Keratinocyte (primary cell): Measurements from ENCODE around the gene EPHB2. TPM values are rescaled to one million over a fixed set of nuclear protein-coding genes. Genes with fewer than 3 reads are reported as not detected.

Experiments
- DNase-seq: peaks from one replicate; pipeline ENCODE4 v3.0.0-alpha.2; 2011; ENCODE audit warnings: low read depth, missing footprints, low spot score
- FAIRE-seq: peaks from 2 replicates; lab custom pipeline; 2011; peaks lifted over from hg19 to GRCh38; lab: Jason Lieb, UNC
- H2AFZ ChIP-seq: 2 replicates; pipeline ENCODE4 v1.6.0; 2012; ENCODE audit warnings: low read length, control low read depth, inconsistent platforms; ENCODE audit not compliant: control insufficient read depth
- H3K27ac ChIP-seq: 2 replicates; pipeline ENCODE4 v1.5.1; 2011; ENCODE audit warnings: low read length; ENCODE audit not compliant: control insufficient read depth, insufficient read depth
- H3K27me3 ChIP-seq: 3 replicates; pipeline ENCODE4 v1.6.0; 2011; ENCODE audit warnings: low read length; ENCODE audit not compliant: control insufficient read depth, insufficient read depth; ENCODE audit errors: extremely low read depth
- H3K36me3 ChIP-seq, 2 experiments: 2 replicates in 1 of 2; 3 replicates in 1 of 2; pipeline ENCODE4 v1.5.1; 2011; ENCODE audit warnings: low read length in 2 of 2, mild to moderate bottlenecking in 1 of 2; ENCODE audit not compliant: control insufficient read depth in 2 of 2, insufficient read depth in 2 of 2; ENCODE audit errors: extremely low read depth in 1 of 2
- H3K4me1 ChIP-seq: 3 replicates; pipeline ENCODE4 v1.5.1; 2011; ENCODE audit warnings: low read length; ENCODE audit not compliant: control insufficient read depth, insufficient read depth; ENCODE audit errors: extremely low read depth
- H3K4me2 ChIP-seq: 3 replicates; pipeline ENCODE4 v1.6.0; 2011; ENCODE audit warnings: low read depth, low read length; ENCODE audit not compliant: control insufficient read depth, insufficient read depth; ENCODE audit errors: extremely low read depth
- H3K4me3 ChIP-seq, 3 experiments: fragments of 200-600 bp in 1 of 3; sonication (generic) in 1 of 3; 2 replicates in 2 of 3; 3 replicates in 1 of 3; pipeline ENCODE4 v1.5.1; 2011 to 2016; ENCODE audit warnings: low read length in 3 of 3, mild to moderate bottlenecking in 3 of 3, control low read depth in 2 of 3, inconsistent platforms in 1 of 3, low read depth in 1 of 3, mixed read lengths in 1 of 3, mixed run types in 1 of 3, moderate library complexity in 1 of 3; ENCODE audit not compliant: control insufficient read depth in 2 of 3, insufficient read depth in 2 of 3; ENCODE audit errors: extremely low read depth in 1 of 3
- H3K79me2 ChIP-seq: 2 replicates; pipeline ENCODE4 v1.6.0; 2012; ENCODE audit warnings: low read length; ENCODE audit not compliant: control insufficient read depth, insufficient read depth
- H3K9ac ChIP-seq: 3 replicates; pipeline ENCODE4 v1.6.0; 2011; ENCODE audit warnings: low read length; ENCODE audit not compliant: control insufficient read depth, insufficient read depth; ENCODE audit errors: extremely low read depth
- H3K9me1 ChIP-seq: 3 replicates; pipeline ENCODE4 v1.6.0; 2011; ENCODE audit warnings: low read length; ENCODE audit not compliant: control insufficient read depth, insufficient read depth; ENCODE audit errors: extremely low read depth
- H3K9me3 ChIP-seq: 2 replicates; pipeline ENCODE4 v1.5.1; 2012; ENCODE audit warnings: low read depth, low read length; ENCODE audit not compliant: control insufficient read depth
- H4K20me1 ChIP-seq: 3 replicates; pipeline ENCODE4 v1.6.0; 2011; ENCODE audit warnings: low read length; ENCODE audit not compliant: control insufficient read depth, insufficient read depth; ENCODE audit errors: extremely low read depth
- EZH2 ChIP-seq: IDR thresholded peaks from one replicate; pipeline ENCODE4 v1.6.1; 2012; ENCODE audit warnings: inconsistent platforms, mild to moderate bottlenecking, low read length, moderate library complexity
- dilution Hi-C: fragments of 300-500 bp; cut with MboI; formaldehyde crosslinking; loops from one replicate; pipeline ENCODE4 v1.7.0; 2020; ENCODE audit warnings: low sequenced_read_pairs; ENCODE audit not compliant: extremely low pct_ligation_motif_present
- polyA plus RNA-seq, 5 experiments: library from polyadenylated mRNA; depleted of rRNA in 3 of 5; stranded (reverse) in 3 of 5; stranded (forward) in 1 of 5; unstranded in 1 of 5; fragments of >200 nt; gene quantifications; 1 replicate in 1 of 5; 2 replicates in 3 of 5; 3 replicates in 1 of 5; pipeline versions ENCODE4 v1.2.1 to v1.2.3, GENCODE V29; 2011 to 2012; ENCODE audit warnings: missing spikeins in 2 of 5, low read depth in 1 of 5, low replicate concordance in 1 of 5
- TF ChIP-seq, protein P1 (sequence below), 3 experiments: IDR thresholded peaks in 1 of 3; conservative IDR thresholded peaks in 1 of 3; optimal IDR thresholded peaks in 1 of 3; 2 replicates in 2 of 3; 3 replicates in 1 of 3; pipeline versions ENCODE3 to v1.5.1; 2011; ENCODE audit warnings: low read length in 3 of 3, mild to moderate bottlenecking in 3 of 3, moderate library complexity in 2 of 3, control low read depth in 1 of 3, inconsistent platforms in 1 of 3; ENCODE audit not compliant: insufficient read depth in 2 of 3; ENCODE audit errors: extremely low read depth in 1 of 3

The EPHB2 gene
- polyA plus RNA-seq, 1 donor (not counting 4 experiments of a cell fraction or from before 2014, with no cell fraction given), result 0.10 TPM

DNA sequence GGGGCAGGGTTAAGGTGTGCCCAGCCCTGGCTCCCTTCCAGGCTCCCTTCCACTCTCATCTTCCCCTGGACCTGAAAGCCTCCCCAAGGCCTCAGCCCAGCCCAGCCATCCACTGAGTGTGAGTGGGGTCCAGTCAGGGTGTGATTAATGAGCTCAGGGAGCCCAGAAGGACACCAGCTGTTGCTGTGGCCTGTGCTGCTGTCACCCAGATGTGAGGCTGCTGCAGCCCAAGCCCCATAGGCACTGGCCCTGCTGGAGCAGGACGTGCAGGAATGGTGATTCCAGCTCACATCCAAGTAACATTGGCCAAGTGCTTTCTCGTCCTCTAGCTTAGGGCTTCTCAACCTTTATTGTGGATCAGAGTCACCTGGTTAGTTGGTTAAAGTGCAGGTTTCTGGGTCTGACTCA lies 77.6 kb downstream of the EPHB2 start:
- no peak for FAIRE-seq
- dilution Hi-C loops, result no loop called here

DNA sequence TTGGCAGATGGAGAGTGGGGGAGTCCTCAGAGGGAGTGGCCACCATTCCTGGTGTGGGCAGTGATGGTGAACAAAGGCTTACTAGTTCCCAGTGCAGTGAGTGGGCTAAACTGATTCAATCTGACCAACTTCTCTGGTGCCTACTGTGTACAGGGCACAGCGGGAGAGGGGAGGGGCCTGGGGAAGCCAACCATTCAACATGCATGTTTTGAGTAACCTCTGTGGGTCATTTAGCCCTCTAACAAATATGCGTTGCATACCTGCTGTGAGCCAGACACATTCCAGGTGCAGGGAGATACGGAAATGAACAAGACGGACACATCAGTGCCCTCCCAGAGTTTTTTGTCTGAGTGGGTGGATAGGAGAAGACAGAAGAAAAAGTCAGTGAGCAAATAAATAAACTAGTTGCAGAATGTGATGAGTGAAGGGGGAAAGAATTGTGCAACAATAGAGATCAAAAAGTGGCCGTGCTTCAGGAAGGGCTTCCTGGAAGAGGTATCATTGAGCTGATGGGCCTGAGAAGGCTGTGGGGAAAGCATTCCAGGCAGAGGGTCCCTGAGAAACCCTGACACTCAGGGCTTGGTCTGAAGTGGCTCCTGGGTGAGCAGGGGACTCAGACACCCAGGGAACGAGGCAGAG lies 78.8 kb downstream of the EPHB2 start:
- DNase-seq, result no peak

More for the DNA sequence above, 77.6 kb downstream of the EPHB2 start:
- TF ChIP-seq, protein P1, sequence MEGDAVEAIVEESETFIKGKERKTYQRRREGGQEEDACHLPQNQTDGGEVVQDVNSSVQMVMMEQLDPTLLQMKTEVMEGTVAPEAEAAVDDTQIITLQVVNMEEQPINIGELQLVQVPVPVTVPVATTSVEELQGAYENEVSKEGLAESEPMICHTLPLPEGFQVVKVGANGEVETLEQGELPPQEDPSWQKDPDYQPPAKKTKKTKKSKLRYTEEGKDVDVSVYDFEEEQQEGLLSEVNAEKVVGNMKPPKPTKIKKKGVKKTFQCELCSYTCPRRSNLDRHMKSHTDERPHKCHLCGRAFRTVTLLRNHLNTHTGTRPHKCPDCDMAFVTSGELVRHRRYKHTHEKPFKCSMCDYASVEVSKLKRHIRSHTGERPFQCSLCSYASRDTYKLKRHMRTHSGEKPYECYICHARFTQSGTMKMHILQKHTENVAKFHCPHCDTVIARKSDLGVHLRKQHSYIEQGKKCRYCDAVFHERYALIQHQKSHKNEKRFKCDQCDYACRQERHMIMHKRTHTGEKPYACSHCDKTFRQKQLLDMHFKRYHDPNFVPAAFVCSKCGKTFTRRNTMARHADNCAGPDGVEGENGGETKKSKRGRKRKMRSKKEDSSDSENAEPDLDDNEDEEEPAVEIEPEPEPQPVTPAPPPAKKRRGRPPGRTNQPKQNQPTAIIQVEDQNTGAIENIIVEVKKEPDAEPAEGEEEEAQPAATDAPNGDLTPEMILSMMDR (optimal IDR thresholded peaks at IDR 0.05 in 1 of 3, IDR thresholded peaks at IDR 0.05 in 1 of 3, conservative IDR thresholded peaks at IDR 0.05 in 1 of 3; ENCODE audit: extremely low read depth in 1 of 3, insufficient read depth in 2 of 3, low read length in 3 of 3), result no peak
- TF ChIP-seq EZH2, result no peak
- Histone ChIP-seq H3K4me2 (no peak overlapping the region), H3K4me1 (peaks cover 4% of the 10 kb centered on the region), H3K4me3 (no peak overlapping the region), H3K79me2 (no peaks in the 10 kb centered on the region), H3K27me3 (peaks cover 7% of the 10 kb centered on the region), H4K20me1 (no peaks in the 10 kb centered on the region), H3K9me1 (no peaks in the 10 kb centered on the region), H3K36me3 (no peaks in the 10 kb centered on the region), H3K9ac (no peak overlapping the region), H3K27ac (no peak overlapping the region), H3K9me3 (no peaks in the 10 kb centered on the region), H2AFZ (no peak overlapping the region)
- DNase-seq, result no peak

More for the DNA sequence above, 78.8 kb downstream of the EPHB2 start:
- H3K27ac ChIP-seq, result no peak overlapping the region
- H3K4me1 ChIP-seq, result peaks cover 4% of the 10 kb centered on the region
- no peak for TF ChIP-seq EZH2
- TF ChIP-seq, protein P1 (optimal IDR thresholded peaks at IDR 0.05 in 1 of 3, IDR thresholded peaks at IDR 0.05 in 1 of 3, conservative IDR thresholded peaks at IDR 0.05 in 1 of 3; ENCODE audit: extremely low read depth in 1 of 3, insufficient read depth in 2 of 3, low read length in 3 of 3), result no peak
- H3K4me3 ChIP-seq, result no peak overlapping the region
- FAIRE-seq, result no peak
- no peaks in the 10 kb centered on the region for H4K20me1 ChIP-seq
- no peak overlapping the region for H3K4me2 ChIP-seq
- H3K9me3 ChIP-seq, result no peaks in the 10 kb centered on the region
- H3K36me3 ChIP-seq, result no peaks in the 10 kb centered on the region
- H3K9ac ChIP-seq, result no peak overlapping the region
- H3K27me3 ChIP-seq, result peaks cover 8% of the 10 kb centered on the region
- dilution Hi-C loops, result no loop called here
- H3K9me1 ChIP-seq, result no peaks in the 10 kb centered on the region
- H2AFZ ChIP-seq, result no peak overlapping the region
- no peaks in the 10 kb centered on the region for H3K79me2 ChIP-seq
